Measurements from ENCODE around the gene IRF2BPL. TPM values are rescaled to one million over a fixed set of nuclear protein-coding genes. Genes with fewer than 3 reads are reported as not detected.

IRF2BPL gene
- total and polyA plus RNA-seq, 9 of the 15 experiments (the other 6 are each of a cell fraction or from before 2014, with no cell fraction given) = 0.52 to 21.6 (median 2.5) TPM

DNA sequence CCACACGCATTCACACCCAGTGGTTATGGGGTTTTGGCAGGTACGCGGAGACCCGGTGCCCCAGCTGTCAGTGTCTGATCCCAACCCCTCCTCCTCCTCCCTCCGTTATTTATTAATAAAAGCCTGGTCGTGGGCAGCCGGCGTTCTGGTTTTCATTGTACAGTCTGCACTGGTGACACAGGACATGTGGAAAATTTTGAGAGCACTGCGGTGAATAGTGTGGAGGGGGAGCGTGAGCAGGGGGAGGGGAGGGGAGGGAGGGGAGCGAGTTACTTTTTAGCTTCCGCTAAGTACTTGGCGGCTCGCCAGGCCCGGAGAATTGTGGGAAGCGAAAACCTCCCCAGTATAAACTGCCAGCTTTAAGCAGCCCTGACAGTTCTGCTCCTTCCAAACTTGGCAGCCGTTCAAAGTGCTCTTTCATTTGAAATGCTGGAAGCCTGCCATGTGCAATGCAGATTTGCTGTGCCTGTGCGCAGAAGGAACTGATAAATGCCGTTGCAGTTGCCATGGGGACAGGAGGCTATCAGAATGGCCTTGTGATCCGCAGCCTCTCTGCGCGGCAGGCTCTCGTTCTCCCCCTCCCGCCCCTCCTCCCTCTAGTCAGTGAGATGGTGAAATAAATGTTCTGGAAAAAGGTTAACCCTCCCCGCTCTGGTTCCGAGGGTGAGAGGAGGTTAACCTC lies 11.7 kb upstream of the IRF2BPL start (continued):
- TF ChIP-seq, protein P1, sequence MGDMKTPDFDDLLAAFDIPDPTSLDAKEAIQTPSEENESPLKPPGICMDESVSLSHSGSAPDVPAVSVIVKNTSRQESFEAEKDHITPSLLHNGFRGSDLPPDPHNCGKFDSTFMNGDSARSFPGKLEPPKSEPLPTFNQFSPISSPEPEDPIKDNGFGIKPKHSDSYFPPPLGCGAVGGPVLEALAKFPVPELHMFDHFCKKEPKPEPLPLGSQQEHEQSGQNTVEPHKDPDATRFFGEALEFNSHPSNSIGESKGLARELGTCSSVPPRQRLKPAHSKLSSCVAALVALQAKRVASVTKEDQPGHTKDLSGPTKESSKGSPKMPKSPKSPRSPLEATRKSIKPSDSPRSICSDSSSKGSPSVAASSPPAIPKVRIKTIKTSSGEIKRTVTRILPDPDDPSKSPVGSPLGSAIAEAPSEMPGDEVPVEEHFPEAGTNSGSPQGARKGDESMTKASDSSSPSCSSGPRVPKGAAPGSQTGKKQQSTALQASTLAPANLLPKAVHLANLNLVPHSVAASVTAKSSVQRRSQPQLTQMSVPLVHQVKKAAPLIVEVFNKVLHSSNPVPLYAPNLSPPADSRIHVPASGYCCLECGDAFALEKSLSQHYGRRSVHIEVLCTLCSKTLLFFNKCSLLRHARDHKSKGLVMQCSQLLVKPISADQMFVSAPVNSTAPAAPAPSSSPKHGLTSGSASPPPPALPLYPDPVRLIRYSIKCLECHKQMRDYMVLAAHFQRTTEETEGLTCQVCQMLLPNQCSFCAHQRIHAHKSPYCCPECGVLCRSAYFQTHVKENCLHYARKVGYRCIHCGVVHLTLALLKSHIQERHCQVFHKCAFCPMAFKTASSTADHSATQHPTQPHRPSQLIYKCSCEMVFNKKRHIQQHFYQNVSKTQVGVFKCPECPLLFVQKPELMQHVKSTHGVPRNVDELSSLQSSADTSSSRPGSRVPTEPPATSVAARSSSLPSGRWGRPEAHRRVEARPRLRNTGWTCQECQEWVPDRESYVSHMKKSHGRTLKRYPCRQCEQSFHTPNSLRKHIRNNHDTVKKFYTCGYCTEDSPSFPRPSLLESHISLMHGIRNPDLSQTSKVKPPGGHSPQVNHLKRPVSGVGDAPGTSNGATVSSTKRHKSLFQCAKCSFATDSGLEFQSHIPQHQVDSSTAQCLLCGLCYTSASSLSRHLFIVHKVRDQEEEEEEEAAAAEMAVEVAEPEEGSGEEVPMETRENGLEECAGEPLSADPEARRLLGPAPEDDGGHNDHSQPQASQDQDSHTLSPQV (IDR thresholded peaks at IDR 0.05) = no peak
- no peak for TF ChIP-seq TCF7L2 (IDR thresholded peaks at IDR 0.05; ENCODE audit: low read depth, low read length)
- TF ChIP-seq PML (IDR thresholded peaks at IDR 0.05; ENCODE audit: low read length) = 0 out of 2 replicates have a peak, but pooled peaks have one; percentile 24
- TF ChIP-seq, protein P2, sequence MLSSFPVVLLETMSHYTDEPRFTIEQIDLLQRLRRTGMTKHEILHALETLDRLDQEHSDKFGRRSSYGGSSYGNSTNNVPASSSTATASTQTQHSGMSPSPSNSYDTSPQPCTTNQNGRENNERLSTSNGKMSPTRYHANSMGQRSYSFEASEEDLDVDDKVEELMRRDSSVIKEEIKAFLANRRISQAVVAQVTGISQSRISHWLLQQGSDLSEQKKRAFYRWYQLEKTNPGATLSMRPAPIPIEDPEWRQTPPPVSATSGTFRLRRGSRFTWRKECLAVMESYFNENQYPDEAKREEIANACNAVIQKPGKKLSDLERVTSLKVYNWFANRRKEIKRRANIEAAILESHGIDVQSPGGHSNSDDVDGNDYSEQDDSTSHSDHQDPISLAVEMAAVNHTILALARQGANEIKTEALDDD (IDR thresholded peaks at IDR 0.05) = peak; percentile 81
- TF ChIP-seq, protein P3, sequence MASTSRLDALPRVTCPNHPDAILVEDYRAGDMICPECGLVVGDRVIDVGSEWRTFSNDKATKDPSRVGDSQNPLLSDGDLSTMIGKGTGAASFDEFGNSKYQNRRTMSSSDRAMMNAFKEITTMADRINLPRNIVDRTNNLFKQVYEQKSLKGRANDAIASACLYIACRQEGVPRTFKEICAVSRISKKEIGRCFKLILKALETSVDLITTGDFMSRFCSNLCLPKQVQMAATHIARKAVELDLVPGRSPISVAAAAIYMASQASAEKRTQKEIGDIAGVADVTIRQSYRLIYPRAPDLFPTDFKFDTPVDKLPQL (IDR thresholded peaks at IDR 0.05; ENCODE audit: extremely low read depth, insufficient read length) = no peak
- TF ChIP-seq ZNF311 (CRISPR knock-in tag; IDR thresholded peaks at IDR 0.05) = no peak
- no peak for TF ChIP-seq ILF3 (IDR thresholded peaks at IDR 0.05; ENCODE audit: borderline replicate concordance)
- no peak for TF ChIP-seq NFATC3 (IDR thresholded peaks at IDR 0.05)
- TF ChIP-seq SP1 (CRISPR knock-in tag; IDR thresholded peaks at IDR 0.05) = no peak; the same call in 1 of the 2 replicates
- TF ChIP-seq, protein P4, sequence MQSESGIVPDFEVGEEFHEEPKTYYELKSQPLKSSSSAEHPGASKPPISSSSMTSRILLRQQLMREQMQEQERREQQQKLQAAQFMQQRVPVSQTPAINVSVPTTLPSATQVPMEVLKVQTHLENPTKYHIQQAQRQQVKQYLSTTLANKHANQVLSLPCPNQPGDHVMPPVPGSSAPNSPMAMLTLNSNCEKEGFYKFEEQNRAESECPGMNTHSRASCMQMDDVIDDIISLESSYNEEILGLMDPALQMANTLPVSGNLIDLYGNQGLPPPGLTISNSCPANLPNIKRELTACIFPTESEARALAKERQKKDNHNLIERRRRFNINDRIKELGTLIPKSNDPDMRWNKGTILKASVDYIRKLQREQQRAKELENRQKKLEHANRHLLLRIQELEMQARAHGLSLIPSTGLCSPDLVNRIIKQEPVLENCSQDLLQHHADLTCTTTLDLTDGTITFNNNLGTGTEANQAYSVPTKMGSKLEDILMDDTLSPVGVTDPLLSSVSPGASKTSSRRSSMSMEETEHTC (IDR thresholded peaks at IDR 0.05) = peak; percentile 89
- no peak for TF ChIP-seq ZNF184 (CRISPR knock-in tag; IDR thresholded peaks at IDR 0.05)
- TF ChIP-seq, protein P5, sequence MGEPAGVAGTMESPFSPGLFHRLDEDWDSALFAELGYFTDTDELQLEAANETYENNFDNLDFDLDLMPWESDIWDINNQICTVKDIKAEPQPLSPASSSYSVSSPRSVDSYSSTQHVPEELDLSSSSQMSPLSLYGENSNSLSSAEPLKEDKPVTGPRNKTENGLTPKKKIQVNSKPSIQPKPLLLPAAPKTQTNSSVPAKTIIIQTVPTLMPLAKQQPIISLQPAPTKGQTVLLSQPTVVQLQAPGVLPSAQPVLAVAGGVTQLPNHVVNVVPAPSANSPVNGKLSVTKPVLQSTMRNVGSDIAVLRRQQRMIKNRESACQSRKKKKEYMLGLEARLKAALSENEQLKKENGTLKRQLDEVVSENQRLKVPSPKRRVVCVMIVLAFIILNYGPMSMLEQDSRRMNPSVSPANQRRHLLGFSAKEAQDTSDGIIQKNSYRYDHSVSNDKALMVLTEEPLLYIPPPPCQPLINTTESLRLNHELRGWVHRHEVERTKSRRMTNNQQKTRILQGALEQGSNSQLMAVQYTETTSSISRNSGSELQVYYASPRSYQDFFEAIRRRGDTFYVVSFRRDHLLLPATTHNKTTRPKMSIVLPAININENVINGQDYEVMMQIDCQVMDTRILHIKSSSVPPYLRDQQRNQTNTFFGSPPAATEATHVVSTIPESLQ (CRISPR knock-in tag; IDR thresholded peaks at IDR 0.05) = no peak
- TF ChIP-seq, protein P6, sequence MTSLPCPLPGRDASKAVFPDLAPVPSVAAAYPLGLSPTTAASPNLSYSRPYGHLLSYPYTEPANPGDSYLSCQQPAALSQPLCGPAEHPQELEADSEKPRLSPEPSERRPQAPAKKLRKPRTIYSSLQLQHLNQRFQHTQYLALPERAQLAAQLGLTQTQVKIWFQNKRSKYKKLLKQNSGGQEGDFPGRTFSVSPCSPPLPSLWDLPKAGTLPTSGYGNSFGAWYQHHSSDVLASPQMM (CRISPR knock-in tag; IDR thresholded peaks at IDR 0.05) = no peak
- TF ChIP-seq SMARCA5 (IDR thresholded peaks at IDR 0.05) = no peak
- TF ChIP-seq JUNB (CRISPR knock-in tag; conservative IDR thresholded peaks at IDR 0.05) = no peak
- TF ChIP-seq, protein P7, sequence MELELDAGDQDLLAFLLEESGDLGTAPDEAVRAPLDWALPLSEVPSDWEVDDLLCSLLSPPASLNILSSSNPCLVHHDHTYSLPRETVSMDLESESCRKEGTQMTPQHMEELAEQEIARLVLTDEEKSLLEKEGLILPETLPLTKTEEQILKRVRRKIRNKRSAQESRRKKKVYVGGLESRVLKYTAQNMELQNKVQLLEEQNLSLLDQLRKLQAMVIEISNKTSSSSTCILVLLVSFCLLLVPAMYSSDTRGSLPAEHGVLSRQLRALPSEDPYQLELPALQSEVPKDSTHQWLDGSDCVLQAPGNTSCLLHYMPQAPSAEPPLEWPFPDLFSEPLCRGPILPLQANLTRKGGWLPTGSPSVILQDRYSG (tag; conservative IDR thresholded peaks at IDR 0.05; ENCODE audit: low read depth) = no peak
- TF ChIP-seq MED1 (CRISPR knock-in tag; IDR thresholded peaks at IDR 0.05; ENCODE audit: borderline replicate concordance) = no peak

Measured in K562 (cell line).